HCT116 (cell line): ENCODE results near the gene IRF8. TPM values are rescaled to one million over a fixed set of nuclear protein-coding genes. Genes with fewer than 3 reads are reported as not detected.

ENCODE experiments used
- ATAC-seq: fragments of 200-7000 bp; cut with Tn5 transposase; 2 replicates; pipeline ENCODE4 v1.9.1; 2020; ENCODE audit warnings: mild to moderate bottlenecking, moderate library complexity
- BruUV-seq: library from RNA; stranded (reverse); fragments of 400-500 nt; replicated peaks from 2 replicates; lab custom pipeline; 2021; lab: Mats Ljungman, UMichigan
- CTCF ChIA-PET: fragments of 300-600 bp; sonication (Branson Sonifier 250); formaldehyde crosslinking; loops from one replicate; lab custom pipeline; 2021; ENCODE audit warnings: antibody characterized with exemption; lab: Charles Lee
- POLR2A ChIA-PET: fragments of 300-600, 350-600 bp; sonication (Branson Sonifier 250); formaldehyde crosslinking; loops from one replicate; lab custom pipeline; 2021; ENCODE audit warnings: antibody characterized with exemption; lab: Charles Lee
- RAD21 ChIA-PET, 2 experiments: fragments of 300-600 bp; sonication (Branson Sonifier 250); formaldehyde crosslinking; loops; one replicate each; lab custom pipeline; 2023; ENCODE audit warnings: low total read pairs in 2 of 2; ENCODE audit not compliant: uncharacterized antibody in 2 of 2, unreplicated experiment in 2 of 2, low non-redundant PET in 1 of 2; lab: Charles Lee
- DNase-seq: peaks from one replicate; pipeline ENCODE4 v3.0.0-alpha.2; 2010; ENCODE audit warnings: low read depth, low spot score
- H2AFZ ChIP-seq: fragments of 200-600 bp; shearing (Covaris generic), sonication (generic); 2 replicates; pipeline ENCODE4 v1.6.1; 2017; ENCODE audit warnings: low read depth, mixed run types, mixed read lengths, antibody characterized with exemption, low read length; ENCODE audit not compliant: poor library complexity, severe bottlenecking
- H3K27ac ChIP-seq: 2 replicates; pipeline ENCODE4 v1.5.1; 2012; ENCODE audit warnings: low read depth, low read length
- H3K27me3 ChIP-seq: fragments of 200-600 bp; sonication (generic); 2 replicates; pipeline ENCODE4 v1.6.1; 2016; ENCODE audit warnings: mixed run types, low read length, mixed read lengths; ENCODE audit not compliant: insufficient read depth
- H3K36me3 ChIP-seq, 2 experiments: fragments of 200-500 bp in 1 of 2; fragments of 200-600 bp in 1 of 2; sonication (Bioruptor generic) in 1 of 2; sonication (generic) in 1 of 2; 2 replicates each; pipeline versions ENCODE4 v1.5.1 to v1.6.1; 2014 to 2016; ENCODE audit warnings: low read length in 2 of 2, inconsistent platforms in 1 of 2, mixed read lengths in 1 of 2, mixed run types in 1 of 2; ENCODE audit not compliant: insufficient read depth in 2 of 2, control insufficient read depth in 1 of 2
- H3K4me1 ChIP-seq, 2 experiments: fragments of 200-600 bp in 1 of 2; sonication (generic) in 1 of 2; 2 replicates each; pipeline versions ENCODE4 v1.5.1 to v1.6.1; 2012 to 2017; ENCODE audit warnings: low read length in 2 of 2, inconsistent platforms in 1 of 2, mild to moderate bottlenecking in 1 of 2, mixed read lengths in 1 of 2, mixed run types in 1 of 2, moderate library complexity in 1 of 2; ENCODE audit not compliant: insufficient read depth in 2 of 2, control insufficient read depth in 1 of 2
- H3K4me2 ChIP-seq: fragments of 200-600 bp; sonication (generic); 2 replicates; pipeline ENCODE4 v1.6.1; 2017; ENCODE audit warnings: mixed run types, low read length, mixed read lengths
- H3K4me3 ChIP-seq, 2 experiments: fragments of 200-600 bp in 1 of 2; sonication (generic) in 1 of 2; replicated peaks in 1 of 2; 2 replicates each; pipeline ENCODE4 v1.5.1; 2011 to 2016; ENCODE audit warnings: low read length in 2 of 2, control low read depth in 1 of 2, low read depth in 1 of 2, mild to moderate bottlenecking in 1 of 2, mixed read lengths in 1 of 2, mixed run types in 1 of 2
- H3K79me2 ChIP-seq: fragments of 200-600 bp; sonication (generic); 2 replicates; pipeline ENCODE4 v1.6.1; 2017; ENCODE audit warnings: mild to moderate bottlenecking, mixed run types, low read length, moderate library complexity, mixed read lengths; ENCODE audit not compliant: insufficient read depth
- H3K9ac ChIP-seq: fragments of 200-600 bp; sonication (generic); 2 replicates; pipeline ENCODE4 v1.6.1; 2016; ENCODE audit warnings: low read length, mixed read lengths
- H3K9me2 ChIP-seq: fragments of 200-600 bp; sonication (generic), shearing (Covaris generic); 2 replicates; pipeline ENCODE4 v1.6.1; 2017; ENCODE audit warnings: mixed run types, mild to moderate bottlenecking, moderate library complexity; ENCODE audit not compliant: insufficient read depth
- H3K9me3 ChIP-seq, 2 experiments: fragments of 200-500 bp in 1 of 2; fragments of 200-600 bp in 1 of 2; sonication (Bioruptor generic) in 1 of 2; sonication (generic) in 1 of 2; 2 replicates each; pipeline ENCODE4 v1.6.1; 2014 to 2017; ENCODE audit warnings: low read length in 2 of 2, mixed read lengths in 2 of 2, inconsistent platforms in 1 of 2, low read depth in 1 of 2, mild to moderate bottlenecking in 1 of 2, mixed run types in 1 of 2, moderate library complexity in 1 of 2; ENCODE audit not compliant: control insufficient read depth in 1 of 2, insufficient read depth in 1 of 2
- H4K20me1 ChIP-seq: fragments of 200-600 bp; sonication (generic), shearing (Covaris generic); 2 replicates; pipeline ENCODE4 v1.6.1; 2017; ENCODE audit warnings: mixed run types, mild to moderate bottlenecking, moderate library complexity; ENCODE audit not compliant: insufficient read depth
- CBX3 ChIP-seq: IDR thresholded peaks from 2 replicates; pipeline ENCODE4 v1.6.1; 2012; ENCODE audit warnings: low read depth
- CEBPB ChIP-seq: IDR thresholded peaks from 2 replicates; pipeline ENCODE4 v1.6.1; 2012; ENCODE audit warnings: low read depth
- CTCF ChIP-seq, 3 experiments: fragments of 200-600 bp in 1 of 3; sonication (generic) in 1 of 3; IDR thresholded peaks in 2 of 3; conservative IDR thresholded peaks in 1 of 3; 2 replicates each; pipeline ENCODE4 v1.5.1; 2012 to 2017; ENCODE audit warnings: low read depth in 2 of 3, low read length in 2 of 3, antibody characterized with exemption in 1 of 3, borderline replicate concordance in 1 of 3, control low read depth in 1 of 3, mild to moderate bottlenecking in 1 of 3, mixed read lengths in 1 of 3, mixed run types in 1 of 3, moderate library complexity in 1 of 3; ENCODE audit not compliant: insufficient read depth in 1 of 3
- EGR1 ChIP-seq: IDR thresholded peaks from 2 replicates; pipeline ENCODE4 v1.6.1; 2012; ENCODE audit warnings: low read depth
- ELF1 ChIP-seq: IDR thresholded peaks from 2 replicates; pipeline ENCODE4 v1.6.1; 2012; ENCODE audit warnings: low read depth, borderline replicate concordance
- EZH2phosphoT487 ChIP-seq: fragments of 200-600 bp; IDR thresholded peaks from 2 replicates; pipeline ENCODE4 v1.6.1; 2018; ENCODE audit warnings: antibody characterized with exemption, borderline replicate concordance
- POLR2A ChIP-seq: IDR thresholded peaks from 2 replicates; pipeline ENCODE4 v1.7.0; 2011; ENCODE audit warnings: borderline replicate concordance; ENCODE audit not compliant: insufficient read depth, insufficient read length; ENCODE audit errors: extremely low read depth
- POLR2AphosphoS5 ChIP-seq: IDR thresholded peaks from 2 replicates; pipeline ENCODE4 v1.6.1; 2011; ENCODE audit warnings: mild to moderate bottlenecking, low read depth, low read length, moderate library complexity
- SP1 ChIP-seq: IDR thresholded peaks from 2 replicates; pipeline ENCODE4 v1.6.1; 2012; ENCODE audit warnings: low read depth
- YY1 ChIP-seq: IDR thresholded peaks from 2 replicates; pipeline ENCODE4 v1.6.1; 2011; ENCODE audit warnings: low read length, low read depth, moderate library complexity, mild to moderate bottlenecking; ENCODE audit not compliant: insufficient replicate concordance; ENCODE audit errors: extremely low read depth
- intact Hi-C: fragments of 100-400 bp; cut with micrococcal nuclease; formaldehyde crosslinking; loops from 2 replicates; pipeline ENCODE4 v1.10.0; 2022
- total RNA-seq: library from RNA; stranded (reverse); gene quantifications from one replicate; pipeline ENCODE4 v1.2.1, GENCODE V29; 2021; ENCODE audit not compliant: unreplicated experiment
- TF ChIP-seq, protein P1 (sequence below): IDR thresholded peaks from 2 replicates; pipeline ENCODE4 v1.6.1; 2012
- TF ChIP-seq, protein P2 (sequence below): IDR thresholded peaks from 2 replicates; pipeline ENCODE4 v1.6.1; 2012; ENCODE audit warnings: low read depth
- TF ChIP-seq, protein P3 (sequence below): IDR thresholded peaks from 2 replicates; pipeline ENCODE4 v1.6.1; 2011; ENCODE audit warnings: mild to moderate bottlenecking, low read length, moderate library complexity; ENCODE audit not compliant: insufficient replicate concordance; ENCODE audit errors: extremely low read depth

Gene IRF8
- total RNA-seq, 1 experiment from 2014 or later = 0.61 TPM

DNA sequence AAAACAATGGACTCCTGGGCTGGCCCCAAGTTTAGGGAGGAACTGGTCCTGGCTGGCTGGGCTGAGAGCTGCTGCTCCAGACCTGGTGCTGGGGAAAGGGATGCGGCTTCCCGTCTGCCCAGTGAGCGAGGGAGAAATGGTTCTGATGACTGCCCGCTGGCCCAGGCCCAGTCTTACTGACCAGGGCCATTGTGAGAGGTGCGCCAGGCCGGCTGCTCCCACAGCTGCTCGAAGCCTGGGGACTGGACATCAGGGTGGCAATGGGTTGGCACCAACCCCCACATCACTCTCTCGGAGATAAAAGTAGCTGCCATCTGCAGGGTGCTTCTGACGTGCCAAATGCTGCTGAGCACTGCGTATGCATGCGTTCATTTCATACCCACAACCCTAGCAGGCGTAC is 53.2 kb downstream of the IRF8 start:
- Histone ChIP-seq H3K79me2 (no peaks in the 10 kb centered on the region), H3K4me1 (no peaks in the 10 kb centered on the region), H3K27ac (no peak overlapping the region), H3K4me3 (no peak overlapping the region), H3K9ac (no peak overlapping the region), H3K9me2 (no peaks in the 10 kb centered on the region), H3K27me3 (peaks cover 32% of the 10 kb centered on the region), H3K36me3 (no peaks in the 10 kb centered on the region), H4K20me1 (no peaks in the 10 kb centered on the region), H3K4me2 (no peak overlapping the region), H3K9me3 (no peaks in the 10 kb centered on the region), H2AFZ (no peak overlapping the region)
- TF ChIP-seq, protein P1, sequence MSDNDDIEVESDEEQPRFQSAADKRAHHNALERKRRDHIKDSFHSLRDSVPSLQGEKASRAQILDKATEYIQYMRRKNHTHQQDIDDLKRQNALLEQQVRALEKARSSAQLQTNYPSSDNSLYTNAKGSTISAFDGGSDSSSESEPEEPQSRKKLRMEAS = no peak
- no peak for TF ChIP-seq YY1
- ChIA-PET RAD21 (no interaction called here), POLR2A (no interaction called here), CTCF (no interaction called here)
- no peak for DNase-seq
- intact Hi-C loops = no loop called here
- BruUV-seq = no TSS peak
- no peak for ATAC-seq

- no TSS peak for BruUV-seq
- Histone ChIP-seq H3K4me1 (no peaks in the 10 kb centered on the region), H4K20me1 (no peaks in the 10 kb centered on the region), H2AFZ (no peak overlapping the region), H3K4me3 (no peak overlapping the region), H3K79me2 (no peaks in the 10 kb centered on the region), H3K36me3 (no peaks in the 10 kb centered on the region), H3K9me2 (no peaks in the 10 kb centered on the region), H3K4me2 (no peak overlapping the region), H3K27me3 (peaks cover 26% of the 10 kb centered on the region), H3K9ac (no peak overlapping the region), H3K27ac (no peak overlapping the region), H3K9me3 (no peaks in the 10 kb centered on the region)
- POLR2A ChIA-PET = no interaction called here
- intact Hi-C loops = no loop called here
- CTCF ChIA-PET = no interaction called here
- RAD21 ChIA-PET = no interaction called here
- ATAC-seq = no peak
- DNase-seq = no peak
- TF ChIP-seq YY1 (no peak), EGR1 (no peak), CTCF (IDR thresholded peaks at IDR 0.05 in 2 of 3, conservative IDR thresholded peaks at IDR 0.05 in 1 of 3; ENCODE audit: borderline replicate concordance in 1 of 3, insufficient read depth in 1 of 3, low read depth in 2 of 3, low read length in 2 of 3) (no peak), CEBPB (no peak), POLR2AphosphoS5 (no peak), CBX3 (no peak), ELF1 (no peak), POLR2A (no peak), SP1 (no peak), EZH2phosphoT487 (no peak)
- TF ChIP-seq, protein P2, sequence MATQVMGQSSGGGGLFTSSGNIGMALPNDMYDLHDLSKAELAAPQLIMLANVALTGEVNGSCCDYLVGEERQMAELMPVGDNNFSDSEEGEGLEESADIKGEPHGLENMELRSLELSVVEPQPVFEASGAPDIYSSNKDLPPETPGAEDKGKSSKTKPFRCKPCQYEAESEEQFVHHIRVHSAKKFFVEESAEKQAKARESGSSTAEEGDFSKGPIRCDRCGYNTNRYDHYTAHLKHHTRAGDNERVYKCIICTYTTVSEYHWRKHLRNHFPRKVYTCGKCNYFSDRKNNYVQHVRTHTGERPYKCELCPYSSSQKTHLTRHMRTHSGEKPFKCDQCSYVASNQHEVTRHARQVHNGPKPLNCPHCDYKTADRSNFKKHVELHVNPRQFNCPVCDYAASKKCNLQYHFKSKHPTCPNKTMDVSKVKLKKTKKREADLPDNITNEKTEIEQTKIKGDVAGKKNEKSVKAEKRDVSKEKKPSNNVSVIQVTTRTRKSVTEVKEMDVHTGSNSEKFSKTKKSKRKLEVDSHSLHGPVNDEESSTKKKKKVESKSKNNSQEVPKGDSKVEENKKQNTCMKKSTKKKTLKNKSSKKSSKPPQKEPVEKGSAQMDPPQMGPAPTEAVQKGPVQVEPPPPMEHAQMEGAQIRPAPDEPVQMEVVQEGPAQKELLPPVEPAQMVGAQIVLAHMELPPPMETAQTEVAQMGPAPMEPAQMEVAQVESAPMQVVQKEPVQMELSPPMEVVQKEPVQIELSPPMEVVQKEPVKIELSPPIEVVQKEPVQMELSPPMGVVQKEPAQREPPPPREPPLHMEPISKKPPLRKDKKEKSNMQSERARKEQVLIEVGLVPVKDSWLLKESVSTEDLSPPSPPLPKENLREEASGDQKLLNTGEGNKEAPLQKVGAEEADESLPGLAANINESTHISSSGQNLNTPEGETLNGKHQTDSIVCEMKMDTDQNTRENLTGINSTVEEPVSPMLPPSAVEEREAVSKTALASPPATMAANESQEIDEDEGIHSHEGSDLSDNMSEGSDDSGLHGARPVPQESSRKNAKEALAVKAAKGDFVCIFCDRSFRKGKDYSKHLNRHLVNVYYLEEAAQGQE = no peak
- TF ChIP-seq, protein P3, sequence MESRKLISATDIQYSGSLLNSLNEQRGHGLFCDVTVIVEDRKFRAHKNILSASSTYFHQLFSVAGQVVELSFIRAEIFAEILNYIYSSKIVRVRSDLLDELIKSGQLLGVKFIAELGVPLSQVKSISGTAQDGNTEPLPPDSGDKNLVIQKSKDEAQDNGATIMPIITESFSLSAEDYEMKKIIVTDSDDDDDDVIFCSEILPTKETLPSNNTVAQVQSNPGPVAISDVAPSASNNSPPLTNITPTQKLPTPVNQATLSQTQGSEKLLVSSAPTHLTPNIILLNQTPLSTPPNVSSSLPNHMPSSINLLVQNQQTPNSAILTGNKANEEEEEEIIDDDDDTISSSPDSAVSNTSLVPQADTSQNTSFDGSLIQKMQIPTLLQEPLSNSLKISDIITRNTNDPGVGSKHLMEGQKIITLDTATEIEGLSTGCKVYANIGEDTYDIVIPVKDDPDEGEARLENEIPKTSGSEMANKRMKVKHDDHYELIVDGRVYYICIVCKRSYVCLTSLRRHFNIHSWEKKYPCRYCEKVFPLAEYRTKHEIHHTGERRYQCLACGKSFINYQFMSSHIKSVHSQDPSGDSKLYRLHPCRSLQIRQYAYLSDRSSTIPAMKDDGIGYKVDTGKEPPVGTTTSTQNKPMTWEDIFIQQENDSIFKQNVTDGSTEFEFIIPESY = no peak
Observed at GRCh38 chr16:85952811-85953210, 53.8 kb downstream of the IRF8 start.
